Measurements from ENCODE around the gene INSYN1.
A peak's percentile ranks its signal among the peaks of the same experiment; 100 is the strongest.
"Not testable (repeated sequence)": the region's sequence is repeated elsewhere in the genome, so short reads cannot be mapped to it uniquely, and the experiment has no call there.

The INSYN1 gene

GRCh38 chr15:73704869-73705645, 48.1 kb downstream of the INSYN1 start:
- H3K79me2 ChIP-seq (ENCODE audit: control insufficient read depth, low read length) = no peaks in the 10 kb centered on the region
- TF ChIP-seq EZH2phosphoT487 (IDR thresholded peaks at IDR 0.05; ENCODE audit: borderline replicate concordance, low read length) (no peak), CTCF (IDR thresholded peaks at IDR 0.05; ENCODE audit: low read depth, low read length, poor library complexity, severe bottlenecking) (peak; percentile 78)
- no peaks in the 10 kb centered on the region for H3F3A ChIP-seq (ENCODE audit: control insufficient read depth, insufficient read depth)
- H3K9me2 ChIP-seq (replicated peaks; ENCODE audit: control insufficient read depth, low read length) = no peaks in the 10 kb centered on the region
- H3K9me3 ChIP-seq (ENCODE audit: control insufficient read depth, insufficient read depth, low read length) = no peaks in the 10 kb centered on the region
- no peak overlapping the region for H3K4me2 ChIP-seq (ENCODE audit: low read length)
- H3K4me3 ChIP-seq (ENCODE audit: low read length) = no peak overlapping the region
- H4K20me1 ChIP-seq (ENCODE audit: control insufficient read depth, insufficient read depth, low read depth, low read length) = peaks cover under 1% of the 10 kb centered on the region; the same call in 1 of the 2 replicates
- no peaks in the 10 kb centered on the region for H3K4me1 ChIP-seq (ENCODE audit: control insufficient read depth, low read length)
- no peak overlapping the region for H3K27ac ChIP-seq (ENCODE audit: low read depth, low read length)
- no peaks in the 10 kb centered on the region for H3K36me3 ChIP-seq (ENCODE audit: control insufficient read depth, low read length)
- H3K27me3 ChIP-seq (ENCODE audit: control insufficient read depth, low read length) = no peaks in the 10 kb centered on the region

- H3K4me2 ChIP-seq (ENCODE audit: low read length); H3K36me3 ChIP-seq (ENCODE audit: control insufficient read depth, low read length); H3K4me1 ChIP-seq (ENCODE audit: control insufficient read depth, low read length); H3K4me3 ChIP-seq (ENCODE audit: low read length); H3K27me3 ChIP-seq (ENCODE audit: control insufficient read depth, low read length); H4K20me1 ChIP-seq (ENCODE audit: control insufficient read depth, insufficient read depth, low read depth, low read length); H3F3A ChIP-seq (ENCODE audit: control insufficient read depth, insufficient read depth); H3K9me2 ChIP-seq (replicated peaks; ENCODE audit: control insufficient read depth, low read length); H3K9me3 ChIP-seq (ENCODE audit: control insufficient read depth, insufficient read depth, low read length); H3K79me2 ChIP-seq (ENCODE audit: control insufficient read depth, low read length); H3K27ac ChIP-seq (ENCODE audit: low read depth, low read length): not testable (repeated sequence)
These were observed 48.8 kb downstream of the INSYN1 start for GRCh38 chr15:73704142-73704868.

GRCh38 chr15:73703601-73704000, 49.5 kb downstream of the INSYN1 start:
- not testable (repeated sequence) for H3K79me2 ChIP-seq (ENCODE audit: control insufficient read depth, low read length); H3K36me3 ChIP-seq (ENCODE audit: control insufficient read depth, low read length); H3F3A ChIP-seq (ENCODE audit: control insufficient read depth, insufficient read depth); H3K4me2 ChIP-seq (ENCODE audit: low read length); H4K20me1 ChIP-seq (ENCODE audit: control insufficient read depth, insufficient read depth, low read depth, low read length); H3K4me1 ChIP-seq (ENCODE audit: control insufficient read depth, low read length); H3K9me2 ChIP-seq (replicated peaks; ENCODE audit: control insufficient read depth, low read length); H3K27ac ChIP-seq (ENCODE audit: low read depth, low read length); H3K27me3 ChIP-seq (ENCODE audit: control insufficient read depth, low read length); H3K4me3 ChIP-seq (ENCODE audit: low read length); H3K9me3 ChIP-seq (ENCODE audit: control insufficient read depth, insufficient read depth, low read length)

- H3K27me3 ChIP-seq (ENCODE audit: control insufficient read depth, low read length); H3K4me3 ChIP-seq (ENCODE audit: low read length); H4K20me1 ChIP-seq (ENCODE audit: control insufficient read depth, insufficient read depth, low read depth, low read length); H3K9me3 ChIP-seq (ENCODE audit: control insufficient read depth, insufficient read depth, low read length); H3K4me1 ChIP-seq (ENCODE audit: control insufficient read depth, low read length); H3K4me2 ChIP-seq (ENCODE audit: low read length); H3F3A ChIP-seq (ENCODE audit: control insufficient read depth, insufficient read depth); H3K79me2 ChIP-seq (ENCODE audit: control insufficient read depth, low read length); H3K36me3 ChIP-seq (ENCODE audit: control insufficient read depth, low read length); H3K9me2 ChIP-seq (replicated peaks; ENCODE audit: control insufficient read depth, low read length); H3K27ac ChIP-seq (ENCODE audit: low read depth, low read length): not testable (repeated sequence)
These were observed 50.6 kb downstream of the INSYN1 start for GRCh38 chr15:73702311-73703239.
